Neural crest cell (in vitro differentiated cells): ENCODE data around the gene PLCB1. TPM values are rescaled to one million over a fixed set of nuclear protein-coding genes. Genes with fewer than 3 reads are reported as not detected.

ENCODE experiments used
- DNase-seq: peaks from one replicate; pipeline ENCODE4 v3.0.0; 2021; ENCODE audit warnings: low read depth, mixed read lengths, low spot score
- H3K27ac Mint-ChIP-seq: one replicate; pipeline ENCODE4 v1.8.0; 2021; ENCODE audit warnings: mild to moderate bottlenecking, mixed read lengths; ENCODE audit not compliant: unreplicated experiment
- H3K27me3 Mint-ChIP-seq: 2 replicates; pipeline ENCODE4 v1.8.0; 2021; ENCODE audit warnings: low read depth, mild to moderate bottlenecking, mixed read lengths
- H3K36me3 Mint-ChIP-seq: 2 replicates; pipeline ENCODE4 v1.8.0; 2021; ENCODE audit warnings: low read depth, mild to moderate bottlenecking, mixed read lengths
- H3K4me1 Mint-ChIP-seq: 2 replicates; pipeline ENCODE4 v1.8.0; 2021; ENCODE audit warnings: mixed read lengths
- H3K4me3 Mint-ChIP-seq: one replicate; pipeline ENCODE4 v1.8.0; 2021; ENCODE audit warnings: mild to moderate bottlenecking, mixed read lengths
- H3K9me3 Mint-ChIP-seq: 2 replicates; pipeline ENCODE4 v1.8.0; 2021; ENCODE audit warnings: mixed read lengths
- total RNA-seq: library from RNA; stranded (reverse); gene quantifications from 2 replicates; pipeline ENCODE4 v1.2.1, GENCODE V29; 2021
- TF ChIP-seq, protein P1 (sequence below): fragments of 200-600 bp; sonication (generic); conservative IDR thresholded peaks from 2 replicates; pipeline ENCODE4 v1.5.0; 2021; ENCODE audit warnings: antibody characterized with exemption, mild to moderate bottlenecking

PLCB1 gene
- total RNA-seq, 1 donor from 2014 or later, result 13.7 TPM

DNA sequence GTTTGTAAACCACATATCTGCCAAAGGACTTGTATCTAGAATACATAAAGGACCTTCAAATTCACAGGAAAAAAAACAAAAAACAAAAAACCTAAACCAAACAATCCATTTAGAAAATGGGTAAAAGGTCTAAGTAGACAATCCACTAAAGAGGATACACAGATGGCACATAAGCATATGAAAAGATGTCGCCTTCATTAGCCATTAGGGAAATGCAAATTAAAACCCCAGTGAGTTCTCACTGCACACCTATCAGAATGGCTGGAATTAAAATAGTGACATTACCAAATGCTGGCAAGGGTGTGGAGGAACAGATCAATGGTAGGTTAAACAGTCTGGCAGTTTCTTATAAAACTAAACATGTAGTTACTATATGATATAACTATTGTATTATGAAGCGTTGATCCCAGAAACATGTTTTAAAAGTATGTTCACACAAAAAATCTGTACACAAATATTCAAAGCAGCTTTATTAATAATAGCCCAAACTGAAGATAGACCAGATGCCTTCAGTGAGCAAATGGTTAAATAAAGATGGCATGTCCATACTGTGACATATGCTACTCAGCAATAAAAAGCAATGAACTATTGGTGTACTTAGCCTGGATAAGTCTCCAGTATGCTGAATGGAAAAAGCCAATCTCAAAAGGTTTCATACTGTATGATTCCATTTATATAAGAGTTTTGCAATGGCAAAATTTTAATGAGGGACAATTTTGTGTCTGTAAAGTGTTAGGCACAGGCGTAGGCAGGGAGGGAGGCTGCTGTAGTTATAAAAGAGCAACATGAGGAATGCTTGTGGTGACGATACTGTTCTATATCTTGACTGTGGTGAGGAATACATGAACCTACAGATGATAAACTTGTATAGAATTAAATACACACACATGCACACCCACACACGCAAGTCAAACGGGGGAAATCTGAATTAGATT, 43.9 kb downstream of the PLCB1 start:
- no peak for DNase-seq
- H3K27ac Mint-ChIP-seq, result no peak overlapping the region
- H3K36me3 Mint-ChIP-seq, result no peaks in the 10 kb centered on the region
- no peaks in the 10 kb centered on the region for H3K27me3 Mint-ChIP-seq
- H3K4me3 Mint-ChIP-seq, result no peak overlapping the region
- H3K4me1 Mint-ChIP-seq, result no peaks in the 10 kb centered on the region
- TF ChIP-seq, protein P1, sequence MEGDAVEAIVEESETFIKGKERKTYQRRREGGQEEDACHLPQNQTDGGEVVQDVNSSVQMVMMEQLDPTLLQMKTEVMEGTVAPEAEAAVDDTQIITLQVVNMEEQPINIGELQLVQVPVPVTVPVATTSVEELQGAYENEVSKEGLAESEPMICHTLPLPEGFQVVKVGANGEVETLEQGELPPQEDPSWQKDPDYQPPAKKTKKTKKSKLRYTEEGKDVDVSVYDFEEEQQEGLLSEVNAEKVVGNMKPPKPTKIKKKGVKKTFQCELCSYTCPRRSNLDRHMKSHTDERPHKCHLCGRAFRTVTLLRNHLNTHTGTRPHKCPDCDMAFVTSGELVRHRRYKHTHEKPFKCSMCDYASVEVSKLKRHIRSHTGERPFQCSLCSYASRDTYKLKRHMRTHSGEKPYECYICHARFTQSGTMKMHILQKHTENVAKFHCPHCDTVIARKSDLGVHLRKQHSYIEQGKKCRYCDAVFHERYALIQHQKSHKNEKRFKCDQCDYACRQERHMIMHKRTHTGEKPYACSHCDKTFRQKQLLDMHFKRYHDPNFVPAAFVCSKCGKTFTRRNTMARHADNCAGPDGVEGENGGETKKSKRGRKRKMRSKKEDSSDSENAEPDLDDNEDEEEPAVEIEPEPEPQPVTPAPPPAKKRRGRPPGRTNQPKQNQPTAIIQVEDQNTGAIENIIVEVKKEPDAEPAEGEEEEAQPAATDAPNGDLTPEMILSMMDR, result no peak
- peaks cover 2% of the 10 kb centered on the region for H3K9me3 Mint-ChIP-seq

DNA sequence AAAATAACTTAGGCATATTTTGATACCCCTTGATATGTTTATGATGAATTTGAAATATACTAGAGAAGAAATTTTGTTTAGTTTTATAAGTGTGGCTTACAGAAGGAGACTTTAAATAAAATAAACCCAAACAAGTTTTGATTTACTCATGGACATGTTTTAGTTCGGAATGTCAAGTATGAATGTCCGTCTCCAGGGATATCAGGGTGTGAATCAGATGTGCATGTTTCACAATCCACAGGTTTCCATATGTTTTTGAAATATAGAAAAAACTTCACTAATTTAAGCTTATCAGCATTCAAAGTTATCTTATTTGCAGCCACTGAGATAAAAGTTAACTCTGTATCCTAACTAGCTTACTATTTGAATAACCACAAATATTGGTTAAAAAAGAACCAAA, 51.5 kb downstream of the PLCB1 start:
- DNase-seq, result no peak
- Mint-ChIP-seq H3K9me3 (peaks cover 2% of the 10 kb centered on the region), H3K27me3 (no peaks in the 10 kb centered on the region), H3K27ac (no peak overlapping the region), H3K4me3 (no peak overlapping the region), H3K36me3 (no peaks in the 10 kb centered on the region), H3K4me1 (no peaks in the 10 kb centered on the region)
- TF ChIP-seq, protein P1, result no peak

DNA sequence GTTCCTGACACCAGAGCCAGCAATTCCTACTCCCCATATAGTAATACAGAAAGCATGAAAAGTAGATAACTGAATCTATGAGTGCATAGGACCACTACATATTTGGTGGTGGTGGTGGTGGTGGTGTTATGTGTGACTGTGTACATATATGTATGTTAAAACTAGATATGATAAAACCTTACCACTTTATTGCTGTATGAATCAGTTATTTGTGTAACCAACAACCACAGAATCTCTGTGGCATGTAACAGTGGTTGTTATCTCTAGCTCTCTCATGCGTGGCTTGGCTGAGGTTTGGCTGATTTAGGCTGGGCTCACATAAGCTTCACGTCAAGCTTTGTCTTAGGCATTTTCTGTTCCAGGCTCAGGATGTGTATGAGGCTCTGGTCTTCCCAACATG, 55.7 kb downstream of the PLCB1 start:
- TF ChIP-seq, protein P1, result no peak
- Mint-ChIP-seq H3K9me3 (no peaks in the 10 kb centered on the region), H3K27ac (no peak overlapping the region), H3K36me3 (no peaks in the 10 kb centered on the region), H3K27me3 (no peaks in the 10 kb centered on the region), H3K4me3 (no peak overlapping the region), H3K4me1 (no peaks in the 10 kb centered on the region)
- no peak for DNase-seq

DNA sequence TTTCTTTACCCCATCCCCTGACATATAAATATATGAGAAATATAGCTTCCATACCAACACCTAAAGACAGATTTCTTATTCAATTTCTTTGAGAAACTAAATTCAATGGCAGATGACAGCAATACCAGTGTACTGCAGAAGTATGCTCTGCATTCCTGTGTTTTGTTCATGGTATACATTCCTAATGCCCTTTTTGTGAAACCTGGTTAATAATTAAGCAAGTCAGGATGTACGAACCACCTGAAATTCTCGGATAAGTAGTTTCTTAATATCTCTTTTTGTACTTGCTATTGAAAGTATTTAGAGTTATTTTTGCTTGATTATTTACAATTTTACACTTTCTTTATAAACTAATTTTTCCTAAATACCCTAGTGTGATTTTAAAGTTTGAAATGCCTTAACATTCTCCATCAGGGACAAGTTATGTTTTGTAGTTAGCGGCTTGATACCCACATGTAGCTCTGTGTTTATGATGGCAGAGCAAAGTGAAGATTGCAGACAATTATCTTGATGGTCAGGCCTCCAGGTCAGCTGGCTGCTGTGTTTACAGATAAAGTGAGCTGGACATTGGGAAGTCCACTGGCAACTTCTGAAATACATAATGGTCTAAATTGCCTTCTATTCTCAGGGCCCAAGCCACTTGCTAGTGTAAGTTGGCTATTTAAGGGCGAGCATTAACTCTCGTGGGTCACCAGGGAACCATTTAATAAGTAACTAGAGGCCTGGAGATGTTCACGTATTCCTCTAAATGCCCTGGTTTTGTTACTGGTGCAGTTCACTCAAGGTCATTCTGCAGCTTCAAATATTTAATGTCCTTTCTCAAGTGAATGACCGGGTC, 58.2 kb downstream of the PLCB1 start:
- H3K27ac Mint-ChIP-seq, result no peak overlapping the region
- peaks cover 6% of the 10 kb centered on the region for H3K36me3 Mint-ChIP-seq
- TF ChIP-seq, protein P1, result no peak
- no peak for DNase-seq
- peaks cover 8% of the 10 kb centered on the region for H3K9me3 Mint-ChIP-seq
- no peaks in the 10 kb centered on the region for H3K4me1 Mint-ChIP-seq
- no peak overlapping the region for H3K4me3 Mint-ChIP-seq
- H3K27me3 Mint-ChIP-seq, result no peaks in the 10 kb centered on the region

DNA sequence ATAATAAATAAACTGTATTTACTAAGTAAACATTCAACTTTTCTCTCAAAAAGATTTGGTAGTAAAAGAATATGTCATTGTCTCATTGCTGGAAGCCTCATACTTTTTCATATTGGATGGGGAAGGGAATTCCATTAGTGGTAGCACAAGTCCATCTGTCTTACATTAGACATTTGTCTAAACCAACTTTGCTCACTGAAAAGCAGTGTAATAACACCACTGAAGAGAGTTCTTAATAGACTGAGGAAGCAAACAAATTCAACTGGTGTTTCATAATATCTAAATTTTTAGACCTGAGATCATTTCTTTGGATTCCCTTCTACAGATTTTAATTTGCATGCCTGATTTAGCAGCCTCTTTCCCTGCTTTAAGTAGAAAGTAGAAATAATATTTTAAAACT, 62.7 kb downstream of the PLCB1 start:
- Mint-ChIP-seq H3K4me3 (no peak overlapping the region), H3K36me3 (peaks cover 6% of the 10 kb centered on the region), H3K27ac (no peak overlapping the region), H3K4me1 (no peaks in the 10 kb centered on the region), H3K27me3 (no peaks in the 10 kb centered on the region), H3K9me3 (peaks cover 8% of the 10 kb centered on the region)
- DNase-seq, result no peak
- TF ChIP-seq, protein P1, result no peak
